C4-2B (cell line): ENCODE data around the gene CHST11.

Experiments used
- H3K27ac ChIP-seq: fragments of 450-650 bp; 2 replicates; pipeline ENCODE4 v1.5.1; 2017
- CTCF ChIP-seq: fragments of 450-650 bp; conservative IDR thresholded peaks from 2 replicates; pipeline ENCODE4 v1.5.1; 2017; ENCODE audit warnings: mild to moderate bottlenecking
- ZFX ChIP-seq: fragments of 450-650 bp; IDR thresholded peaks from 2 replicates; pipeline ENCODE4 v1.6.1; 2017

The CHST11 gene

GRCh38 chr12:104672501-104673265, 215.9 kb downstream of the CHST11 start:
- TF ChIP-seq CTCF: no peak
- no peak for TF ChIP-seq ZFX
- H3K27ac ChIP-seq: no peak overlapping the region; the same call in 1 of the 2 replicates

- H3K27ac ChIP-seq: no peak overlapping the region
- TF ChIP-seq ZFX (no peak), CTCF (no peak)
Measured at GRCh38 chr12:104673294-104673693, 216.5 kb downstream of the CHST11 start.

GRCh38 chr12:104673696-104674482, 217.1 kb downstream of the CHST11 start:
- no peak overlapping the region for H3K27ac ChIP-seq
- no peak for TF ChIP-seq ZFX
- TF ChIP-seq CTCF: no peak

- H3K27ac ChIP-seq: no peak overlapping the region; the same call in 1 of the 2 replicates
- TF ChIP-seq CTCF: no peak
- TF ChIP-seq ZFX: no peak
Measured at GRCh38 chr12:104676636-104677035, 219.9 kb downstream of the CHST11 start.

GRCh38 chr12:104677441-104678089, 220.8 kb downstream of the CHST11 start:
- H3K27ac ChIP-seq: peak overlapping the region; percentile 41
- TF ChIP-seq CTCF: no peak
- no peak for TF ChIP-seq ZFX

GRCh38 chr12:104680070-104680469, 223.3 kb downstream of the CHST11 start:
- TF ChIP-seq ZFX (no peak), CTCF (peak; percentile 31)
- no peak overlapping the region for H3K27ac ChIP-seq

- no peak for TF ChIP-seq CTCF
- no peak for TF ChIP-seq ZFX
- H3K27ac ChIP-seq: no peak overlapping the region
Measured at GRCh38 chr12:104680491-104680890, 223.7 kb downstream of the CHST11 start.
